ENCODE data around the gene MRM1.
A peak's percentile ranks its signal among the peaks of the same experiment; 100 is the strongest.

Gene MRM1

GRCh38 chr17:36598951-36599401 is 2.4 kb upstream of the MRM1 start:
- Histone ChIP-seq H3K36me3 (ENCODE audit: control insufficient read depth in 1 of 2, insufficient read depth in 2 of 2, low read length in 2 of 2) (peaks cover 3 to 9% of the 10 kb centered on the region in 2 experiments), H3K4ac (ENCODE audit: low read depth, low read length) (no peak overlapping the region), H3K4me3 (ENCODE audit: low read depth, low read length) (peak overlapping the region; percentile 46), H4K8ac (ENCODE audit: low read depth, low read length) (no peak overlapping the region), H2BK12ac (ENCODE audit: low read length) (no peak overlapping the region), H3K27ac (ENCODE audit: low read depth, low read length) (no peak overlapping the region), H3K14ac (ENCODE audit: low read length) (no peak overlapping the region), H3K9ac (ENCODE audit: low read length) (no peak overlapping the region), H2BK5ac (ENCODE audit: low read depth, low read length, poor library complexity) (no peak overlapping the region), H3K4me2 (ENCODE audit: low read length) (no peak overlapping the region), H3K27me3 (ENCODE audit: insufficient read depth, low read length) (no peaks in the 10 kb centered on the region), H3K79me2 (ENCODE audit: control insufficient read depth, insufficient read depth, low read length, poor library complexity) (peaks cover 7% of the 10 kb centered on the region), H3K18ac (ENCODE audit: low read length) (no peak overlapping the region), H3K23ac (ENCODE audit: low read length) (no peak overlapping the region), H2BK120ac (ENCODE audit: insufficient read depth, low read length, poor library complexity) (no peak overlapping the region), H2AK5ac (ENCODE audit: low read length) (no peak overlapping the region), H3K4me1 (ENCODE audit: control insufficient read depth in 1 of 2, insufficient read depth in 2 of 2, low read length in 2 of 2) (peaks cover 14 to 18% of the 10 kb centered on the region in 2 experiments), H4K91ac (ENCODE audit: low read depth, low read length) (no peak overlapping the region), H2AFZ (ENCODE audit: insufficient read depth, low read length, poor library complexity) (no peak overlapping the region), H4K12ac (ENCODE audit: low read depth, low read length) (no peak overlapping the region), H3K79me1 (ENCODE audit: low read length) (peaks cover 8% of the 10 kb centered on the region), H3K9me3 (ENCODE audit: insufficient read depth, low read depth, low read length) (no peaks in the 10 kb centered on the region)
- no CpG with 5 or more reads among the region's 13 CpGs for WGBS (ENCODE audit: extremely low coverage, insufficient coverage, insufficient read length)
- DNase-seq = no peak

- no peak overlapping the region for H3K14ac ChIP-seq (ENCODE audit: low read length)
- H3K4me3 ChIP-seq (ENCODE audit: low read depth, low read length) = no peak overlapping the region
- H3K9me3 ChIP-seq (ENCODE audit: insufficient read depth, low read depth, low read length) = no peaks in the 10 kb centered on the region
- H3K79me2 ChIP-seq (ENCODE audit: control insufficient read depth, insufficient read depth, low read length, poor library complexity) = peaks cover 7% of the 10 kb centered on the region
- no peak overlapping the region for H3K27ac ChIP-seq (ENCODE audit: low read depth, low read length)
- no peak overlapping the region for H3K23ac ChIP-seq (ENCODE audit: low read length)
- no peak overlapping the region for H3K18ac ChIP-seq (ENCODE audit: low read length)
- DNase-seq = no peak
- no peaks in the 10 kb centered on the region for H3K27me3 ChIP-seq (ENCODE audit: insufficient read depth, low read length)
- no peak overlapping the region for H4K12ac ChIP-seq (ENCODE audit: low read depth, low read length)
- no peak overlapping the region for H4K8ac ChIP-seq (ENCODE audit: low read depth, low read length)
- peaks cover 3 to 9% of the 10 kb centered on the region in 2 experiments for H3K36me3 ChIP-seq (ENCODE audit: control insufficient read depth in 1 of 2, insufficient read depth in 2 of 2, low read length in 2 of 2)
- peaks cover 10 to 14% of the 10 kb centered on the region in 2 experiments for H3K4me1 ChIP-seq (ENCODE audit: control insufficient read depth in 1 of 2, insufficient read depth in 2 of 2, low read length in 2 of 2)
- no peak overlapping the region for H2AK5ac ChIP-seq (ENCODE audit: low read length)
- no peak overlapping the region for H2AFZ ChIP-seq (ENCODE audit: insufficient read depth, low read length, poor library complexity)
- H2BK5ac ChIP-seq (ENCODE audit: low read depth, low read length, poor library complexity) = no peak overlapping the region
- no peak overlapping the region for H2BK12ac ChIP-seq (ENCODE audit: low read length)
- no CpG with 5 or more reads among the region's 11 CpGs for WGBS (ENCODE audit: extremely low coverage, insufficient coverage, insufficient read length)
- no peak overlapping the region for H3K4me2 ChIP-seq (ENCODE audit: low read length)
- H3K4ac ChIP-seq (ENCODE audit: low read depth, low read length) = no peak overlapping the region
- H3K9ac ChIP-seq (ENCODE audit: low read length) = no peak overlapping the region
- H3K79me1 ChIP-seq (ENCODE audit: low read length) = peaks cover 8% of the 10 kb centered on the region
- no peak overlapping the region for H2BK120ac ChIP-seq (ENCODE audit: insufficient read depth, low read length, poor library complexity)
- no peak overlapping the region for H4K91ac ChIP-seq (ENCODE audit: low read depth, low read length)
Measured at GRCh38 chr17:36599546-36600250, 1.7 kb upstream of the MRM1 start.

- no peak for DNase-seq
- Histone ChIP-seq H3K79me2 (ENCODE audit: control insufficient read depth, insufficient read depth, low read length, poor library complexity) (peaks cover 7% of the 10 kb centered on the region), H2BK120ac (ENCODE audit: insufficient read depth, low read length, poor library complexity) (no peak overlapping the region), H3K27ac (ENCODE audit: low read depth, low read length) (no peak overlapping the region), H3K4me2 (ENCODE audit: low read length) (peak overlapping the region; percentile 92), H2AK5ac (ENCODE audit: low read length) (peak overlapping the region; percentile 16), H4K91ac (ENCODE audit: low read depth, low read length) (no peak overlapping the region), H3K27me3 (ENCODE audit: insufficient read depth, low read length) (no peaks in the 10 kb centered on the region), H3K4me3 (ENCODE audit: low read depth, low read length) (no peak overlapping the region), H3K4me1 (ENCODE audit: control insufficient read depth in 1 of 2, insufficient read depth in 2 of 2, low read length in 2 of 2) (peaks cover 7 to 12% of the 10 kb centered on the region in 2 experiments), H3K36me3 (ENCODE audit: control insufficient read depth in 1 of 2, insufficient read depth in 2 of 2, low read length in 2 of 2) (peaks cover 3 to 9% of the 10 kb centered on the region in 2 experiments), H2BK5ac (ENCODE audit: low read depth, low read length, poor library complexity) (no peak overlapping the region), H3K9ac (ENCODE audit: low read length) (no peak overlapping the region), H4K12ac (ENCODE audit: low read depth, low read length) (no peak overlapping the region), H3K4ac (ENCODE audit: low read depth, low read length) (no peak overlapping the region), H3K18ac (ENCODE audit: low read length) (no peak overlapping the region), H3K23ac (ENCODE audit: low read length) (no peak overlapping the region), H3K79me1 (ENCODE audit: low read length) (peaks cover 8% of the 10 kb centered on the region), H2BK12ac (ENCODE audit: low read length) (no peak overlapping the region), H2AFZ (ENCODE audit: insufficient read depth, low read length, poor library complexity) (peak overlapping the region; percentile 72), H3K9me3 (ENCODE audit: insufficient read depth, low read depth, low read length) (no peaks in the 10 kb centered on the region), H3K14ac (ENCODE audit: low read length) (no peak overlapping the region), H4K8ac (ENCODE audit: low read depth, low read length) (peak overlapping the region; percentile 91)
- WGBS (ENCODE audit: extremely low coverage, insufficient coverage, insufficient read length) = no CpG with 5 or more reads among the region's 3 CpGs
Measured at GRCh38 chr17:36600465-36600864, 918 bp upstream of the MRM1 start.

GRCh38 chr17:36600936-36601302 is 464 bp upstream of the MRM1 start:
- H2BK5ac ChIP-seq (ENCODE audit: low read depth, low read length, poor library complexity) = peak overlapping the region; percentile 26
- H3K4me1 ChIP-seq (ENCODE audit: control insufficient read depth in 1 of 2, insufficient read depth in 2 of 2, low read length in 2 of 2) = peaks cover 7 to 12% of the 10 kb centered on the region in 2 experiments
- peak overlapping the region; percentile 38 for H2AK5ac ChIP-seq (ENCODE audit: low read length)
- WGBS (ENCODE audit: extremely low coverage, insufficient coverage, insufficient read length) = no CpG with 5 or more reads among the region's 10 CpGs
- no peak overlapping the region for H3K4ac ChIP-seq (ENCODE audit: low read depth, low read length)
- H3K36me3 ChIP-seq (ENCODE audit: control insufficient read depth in 1 of 2, insufficient read depth in 2 of 2, low read length in 2 of 2) = peaks cover 3 to 7% of the 10 kb centered on the region in 2 experiments
- DNase-seq = no peak
- no peaks in the 10 kb centered on the region for H3K9me3 ChIP-seq (ENCODE audit: insufficient read depth, low read depth, low read length)
- no peak overlapping the region for H3K23ac ChIP-seq (ENCODE audit: low read length)
- peaks cover 8% of the 10 kb centered on the region for H3K79me1 ChIP-seq (ENCODE audit: low read length)
- H2BK12ac ChIP-seq (ENCODE audit: low read length) = no peak overlapping the region
- H3K18ac ChIP-seq (ENCODE audit: low read length) = peak overlapping the region; percentile 66
- peak overlapping the region; percentile 76 for H4K91ac ChIP-seq (ENCODE audit: low read depth, low read length)
- peak overlapping the region; percentile 72 for H2AFZ ChIP-seq (ENCODE audit: insufficient read depth, low read length, poor library complexity)
- peaks cover 7% of the 10 kb centered on the region for H3K79me2 ChIP-seq (ENCODE audit: control insufficient read depth, insufficient read depth, low read length, poor library complexity)
- H3K27ac ChIP-seq (ENCODE audit: low read depth, low read length) = peak overlapping the region; percentile 67
- H3K4me2 ChIP-seq (ENCODE audit: low read length) = peak overlapping the region; percentile 92
- H4K12ac ChIP-seq (ENCODE audit: low read depth, low read length) = peak overlapping the region; percentile 93
- peak overlapping the region; percentile 74 for H3K14ac ChIP-seq (ENCODE audit: low read length)
- peak overlapping the region; percentile 29 for H2BK120ac ChIP-seq (ENCODE audit: insufficient read depth, low read length, poor library complexity)
- H3K4me3 ChIP-seq (ENCODE audit: low read depth, low read length) = peak overlapping the region; percentile 29
- no peaks in the 10 kb centered on the region for H3K27me3 ChIP-seq (ENCODE audit: insufficient read depth, low read length)
- peak overlapping the region; percentile 91 for H4K8ac ChIP-seq (ENCODE audit: low read depth, low read length)
- peak overlapping the region; percentile 0 for H3K9ac ChIP-seq (ENCODE audit: low read length)

Data from trophoblast cell (in vitro differentiated cells and primary cell).